GM19452 (cell line): ENCODE data around the gene MAP4K3.

ENCODE experiments used
- ATAC-seq: cut with Tn5 transposase; IDR thresholded peaks from one replicate; pipeline ENCODE4 v1.9.1; 2021; ENCODE audit not compliant: unreplicated experiment

MAP4K3 gene

GRCh38 chr2:39445934-39446333 is 8.8 kb upstream of the MAP4K3 start:
- ATAC-seq: no peak

GRCh38 chr2:39443009-39443408 is 5.9 kb upstream of the MAP4K3 start:
- ATAC-seq: no peak

GRCh38 chr2:39437522-39438296 is 624 bp upstream of the MAP4K3 start:
- peak; percentile 35 for ATAC-seq

- ATAC-seq: peak; percentile 1
These were observed 1.1 kb downstream of the MAP4K3 start for GRCh38 chr2:39435741-39436591.

- ATAC-seq: no peak
These were observed 1.9 kb downstream of the MAP4K3 start for GRCh38 chr2:39435234-39435633.

GRCh38 chr2:39434233-39434897 is 2.7 kb downstream of the MAP4K3 start:
- no peak for ATAC-seq

- no peak for ATAC-seq
These were observed 3.4 kb downstream of the MAP4K3 start for GRCh38 chr2:39433586-39434195.

GRCh38 chr2:39432701-39433100 is 4.4 kb downstream of the MAP4K3 start:
- no peak for ATAC-seq

- no peak for ATAC-seq
These were observed 5.3 kb downstream of the MAP4K3 start for GRCh38 chr2:39431592-39432316.

- no peak for ATAC-seq
These were observed 7.3 kb downstream of the MAP4K3 start for GRCh38 chr2:39429746-39430145.

GRCh38 chr2:39424951-39425350 is 12.1 kb downstream of the MAP4K3 start:
- no peak for ATAC-seq

- no peak for ATAC-seq
These were observed 14.4 kb downstream of the MAP4K3 start for GRCh38 chr2:39422700-39423099.

- no peak for ATAC-seq
These were observed 15.7 kb downstream of the MAP4K3 start for GRCh38 chr2:39421354-39421753.

- no peak for ATAC-seq
These were observed 17.5 kb downstream of the MAP4K3 start for GRCh38 chr2:39419282-39420223.

- ATAC-seq: no peak
These were observed 18.6 kb downstream of the MAP4K3 start for GRCh38 chr2:39418491-39418890.

- no peak for ATAC-seq
These were observed 20.9 kb downstream of the MAP4K3 start for GRCh38 chr2:39416140-39416539.

- ATAC-seq: no peak
These were observed 23.9 kb downstream of the MAP4K3 start for GRCh38 chr2:39413063-39413737.

- no peak for ATAC-seq
These were observed 25.7 kb downstream of the MAP4K3 start for GRCh38 chr2:39411181-39411944.
